ENCODE measurements around the gene OR2F1.

DNA sequence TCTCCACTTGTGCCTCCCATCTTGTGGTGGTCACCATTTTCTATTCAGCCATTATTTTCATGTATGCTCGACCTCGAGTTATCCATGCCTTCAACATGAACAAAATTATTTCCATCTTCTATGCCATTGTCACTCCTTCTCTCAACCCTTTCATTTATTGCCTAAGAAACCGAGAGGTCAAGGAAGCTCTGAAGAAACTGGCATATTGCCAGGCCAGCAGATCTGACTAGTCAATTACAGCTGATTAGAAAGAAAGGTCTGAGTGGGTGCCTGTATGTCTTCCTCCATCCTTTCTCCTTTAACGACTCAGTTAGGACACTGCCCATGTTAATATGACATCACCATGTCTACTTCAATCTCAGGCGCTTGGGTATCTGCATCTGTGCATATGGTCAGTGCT, 50.1 kb downstream of the OR2F1 start:
- no peak for TF ChIP-seq EZH2 (IDR thresholded peaks at IDR 0.05; ENCODE audit: low read depth)
- no peak for TF ChIP-seq CTCF (conservative IDR thresholded peaks at IDR 0.05)

Measured in PC-9 (cell line).